ENCODE data around the gene ECI2. TPM values are rescaled to one million over a fixed set of nuclear protein-coding genes. Genes with fewer than 3 reads are reported as not detected.
"Not testable (repeated sequence)": the region's sequence is repeated elsewhere in the genome, so short reads cannot be mapped to it uniquely, and the experiment has no call there.

ECI2 gene
- total RNA-seq, 2 donors from 2014 or later: 58.8 to 74.1 TPM

GRCh38 chr6:4091941-4092340 is 43.4 kb downstream of the ECI2 start:
- intact Hi-C loops (cut with DNase I): no loop called here
- Histone ChIP-seq H3K9me3 (no peaks in the 10 kb centered on the region), H3K36me3 (no peaks in the 10 kb centered on the region), H3K27me3 (replicated peaks; ENCODE audit: insufficient read depth) (no peaks in the 10 kb centered on the region), H3K27ac (no peak overlapping the region), H3K4me3 (no peak overlapping the region), H3K4me1 (replicated peaks) (no peaks in the 10 kb centered on the region)
- TF ChIP-seq POLR2AphosphoS5 (IDR thresholded peaks at IDR 0.05) (no peak), CTCF (IDR thresholded peaks at IDR 0.05) (no peak), POLR2A (IDR thresholded peaks at IDR 0.05) (no peak)
- DNase-seq (ENCODE audit: low spot score): no peak
- WGBS: 95% methylated on average over 7 of the region's 7 CpGs

GRCh38 chr6:4090043-4090442 is 45.3 kb downstream of the ECI2 start:
- H3K4me3 ChIP-seq; DNase-seq (ENCODE audit: low spot score); H3K27ac ChIP-seq; H3K9me3 ChIP-seq; intact Hi-C loops (cut with DNase I); H3K27me3 ChIP-seq (replicated peaks; ENCODE audit: insufficient read depth); H3K36me3 ChIP-seq; H3K4me1 ChIP-seq (replicated peaks): not testable (repeated sequence)
- 94% methylated on average over 4 of the region's 26 CpGs for WGBS

- WGBS: 94% methylated on average over 7 of the region's 7 CpGs
- H3K4me3 ChIP-seq: no peak overlapping the region
- no peaks in the 10 kb centered on the region for H3K4me1 ChIP-seq (replicated peaks)
- H3K27ac ChIP-seq: no peak overlapping the region
- TF ChIP-seq POLR2A (IDR thresholded peaks at IDR 0.05): no peak
- no peak for TF ChIP-seq POLR2AphosphoS5 (IDR thresholded peaks at IDR 0.05)
- TF ChIP-seq CTCF (IDR thresholded peaks at IDR 0.05): no peak
- H3K36me3 ChIP-seq: no peaks in the 10 kb centered on the region
- no peak for DNase-seq (ENCODE audit: low spot score)
- H3K27me3 ChIP-seq (replicated peaks; ENCODE audit: insufficient read depth): no peaks in the 10 kb centered on the region
- intact Hi-C loops (cut with DNase I): no loop called here
- no peaks in the 10 kb centered on the region for H3K9me3 ChIP-seq
Observed at GRCh38 chr6:4088704-4089103, 46.7 kb downstream of the ECI2 start.

GRCh38 chr6:4085332-4085700 is 50.1 kb downstream of the ECI2 start:
- H3K9me3 ChIP-seq: no peaks in the 10 kb centered on the region
- H3K27ac ChIP-seq: no peak overlapping the region
- no peaks in the 10 kb centered on the region for H3K27me3 ChIP-seq (replicated peaks; ENCODE audit: insufficient read depth)
- no peak for DNase-seq (ENCODE audit: low spot score)
- H3K4me3 ChIP-seq: no peak overlapping the region
- TF ChIP-seq CTCF (IDR thresholded peaks at IDR 0.05) (no peak), POLR2AphosphoS5 (IDR thresholded peaks at IDR 0.05) (no peak), POLR2A (IDR thresholded peaks at IDR 0.05) (no peak)
- intact Hi-C loops (cut with DNase I): no loop called here
- 87% methylated on average over 1 of the region's 1 CpG for WGBS
- no peaks in the 10 kb centered on the region for H3K4me1 ChIP-seq (replicated peaks)
- H3K36me3 ChIP-seq: no peaks in the 10 kb centered on the region

GRCh38 chr6:4084444-4085331 is 50.7 kb downstream of the ECI2 start:
- intact Hi-C loops (cut with DNase I): no loop called here
- H3K36me3 ChIP-seq: no peaks in the 10 kb centered on the region
- no peak overlapping the region for H3K4me3 ChIP-seq
- no peaks in the 10 kb centered on the region for H3K9me3 ChIP-seq
- no peaks in the 10 kb centered on the region for H3K27me3 ChIP-seq (replicated peaks; ENCODE audit: insufficient read depth)
- no peak for DNase-seq (ENCODE audit: low spot score)
- TF ChIP-seq POLR2A (IDR thresholded peaks at IDR 0.05) (no peak), POLR2AphosphoS5 (IDR thresholded peaks at IDR 0.05) (no peak), CTCF (IDR thresholded peaks at IDR 0.05) (no peak)
- H3K4me1 ChIP-seq (replicated peaks): no peaks in the 10 kb centered on the region
- WGBS: 52% methylated on average over 9 of the region's 9 CpGs
- no peak overlapping the region for H3K27ac ChIP-seq
